IMR-90 (cell line): ENCODE data around the gene IL11. TPM values are rescaled to one million over a fixed set of nuclear protein-coding genes. Genes with fewer than 3 reads are reported as not detected.

Source experiments
- ATAC-seq: fragments of 200-7000 bp; cut with Tn5 transposase; 2 replicates; pipeline ENCODE4 v1.9.1; 2020; ENCODE audit warnings: low read depth, mild to moderate bottlenecking, moderate library complexity
- BruUV-seq: library from RNA; stranded (reverse); fragments of 400-500 nt; replicated peaks from 2 replicates; lab custom pipeline; 2021; lab: Mats Ljungman, UMichigan
- CTCF ChIA-PET: fragments of 300-600 bp; formaldehyde crosslinking; extraction: SDS; loops from one replicate; lab custom pipeline; 2021; ENCODE audit warnings: antibody characterized with exemption; lab: Yijun Ruan, JAX
- POLR2A ChIA-PET: fragments of 300-600 bp; sonication (Branson Sonifier 250); formaldehyde crosslinking; loops from one replicate; lab custom pipeline; 2022; ENCODE audit warnings: antibody characterized with exemption; ENCODE audit not compliant: unreplicated experiment; lab: Charles Lee
- DNase-seq: peaks from one replicate; pipeline ENCODE4 v3.0.0; 2013
- H2AFZ ChIP-seq: replicated peaks from 2 replicates; pipeline ENCODE3; 2013; ENCODE audit warnings: low read length, mild to moderate bottlenecking; ENCODE audit not compliant: poor library complexity
- H2AK5ac ChIP-seq: 2 replicates; pipeline ENCODE4 v1.6.1; 2013; ENCODE audit warnings: low read depth, low read length, inconsistent platforms
- H2AK9ac ChIP-seq: replicated peaks from 2 replicates; pipeline ENCODE3; 2013; ENCODE audit warnings: mild to moderate bottlenecking, low read depth, low read length, moderate library complexity; ENCODE audit not compliant: poor library complexity
- H2BK120ac ChIP-seq: 2 replicates; pipeline ENCODE4 v1.6.1; 2013; ENCODE audit warnings: low read depth, low read length, inconsistent platforms
- H2BK15ac ChIP-seq: 3 replicates; pipeline ENCODE4 v1.6.1; 2013; ENCODE audit warnings: low read depth, low read length, inconsistent platforms
- H2BK20ac ChIP-seq: 2 replicates; pipeline ENCODE4 v1.6.1; 2013; ENCODE audit warnings: low read depth, mild to moderate bottlenecking, inconsistent platforms, low read length, moderate library complexity
- H2BK5ac ChIP-seq: 2 replicates; pipeline ENCODE4 v1.6.1; 2013; ENCODE audit warnings: mild to moderate bottlenecking, low read depth, low read length, inconsistent platforms; ENCODE audit not compliant: poor library complexity, severe bottlenecking
- H3K14ac ChIP-seq: replicated peaks from 2 replicates; pipeline ENCODE4 v1.6.1; 2013; ENCODE audit warnings: low read depth, low read length, inconsistent platforms
- H3K18ac ChIP-seq: 2 replicates; pipeline ENCODE4 v1.6.1; 2013; ENCODE audit warnings: low read depth, low read length, control low read depth
- H3K23ac ChIP-seq: 2 replicates; pipeline ENCODE4 v1.6.1; 2013; ENCODE audit warnings: low read depth, low read length, inconsistent platforms
- H3K27ac ChIP-seq: 2 replicates; pipeline ENCODE4 v1.5.1; 2013; ENCODE audit warnings: mild to moderate bottlenecking, control low read depth, low read length; ENCODE audit not compliant: insufficient read depth
- H3K27me3 ChIP-seq: 2 replicates; pipeline ENCODE4 v1.6.1; 2013; ENCODE audit warnings: low read length; ENCODE audit not compliant: control insufficient read depth, insufficient read depth
- H3K36me3 ChIP-seq: 2 replicates; pipeline ENCODE4 v1.6.1; 2013; ENCODE audit warnings: low read length, mixed read lengths; ENCODE audit not compliant: control insufficient read depth, insufficient read depth
- H3K4ac ChIP-seq: 2 replicates; pipeline ENCODE4 v1.6.1; 2013; ENCODE audit warnings: low read depth, low read length, inconsistent platforms
- H3K4me1 ChIP-seq: 2 replicates; pipeline ENCODE4 v1.6.1; 2013; ENCODE audit warnings: low read length, mixed read lengths; ENCODE audit not compliant: control insufficient read depth, insufficient read depth
- H3K4me2 ChIP-seq: 2 replicates; pipeline ENCODE4 v1.6.1; 2013; ENCODE audit warnings: low read depth, mild to moderate bottlenecking, control low read depth, low read length, moderate library complexity
- H3K4me3 ChIP-seq: 2 replicates; pipeline ENCODE4 v1.5.1; 2013; ENCODE audit warnings: low read depth, mild to moderate bottlenecking, control low read depth, low read length, moderate library complexity; ENCODE audit not compliant: insufficient read depth
- H3K56ac ChIP-seq: 2 replicates; pipeline ENCODE4 v1.6.1; 2013; ENCODE audit warnings: low read length, inconsistent platforms; ENCODE audit not compliant: insufficient read depth; ENCODE audit errors: extremely low read depth
- H3K79me1 ChIP-seq, 2 experiments: 2 replicates each; pipeline ENCODE4 v1.6.1; 2013; ENCODE audit warnings: low read length in 2 of 2, inconsistent platforms in 1 of 2, low read depth in 1 of 2
- H3K9ac ChIP-seq: 2 replicates; pipeline ENCODE4 v1.6.1; 2013; ENCODE audit warnings: low read depth, low read length, control low read depth
- H3K9me1 ChIP-seq: 2 replicates; pipeline ENCODE4 v1.6.1; 2013; ENCODE audit warnings: low read length, inconsistent platforms; ENCODE audit not compliant: insufficient read depth
- H3K9me3 ChIP-seq: 2 replicates; pipeline ENCODE4 v1.6.1; 2013; ENCODE audit warnings: low read length; ENCODE audit not compliant: control insufficient read depth, insufficient read depth
- H4K20me1 ChIP-seq: 2 replicates; pipeline ENCODE4 v1.6.1; 2013; ENCODE audit warnings: low read length, inconsistent platforms; ENCODE audit not compliant: insufficient read depth
- H4K5ac ChIP-seq: 2 replicates; pipeline ENCODE4 v1.6.1; 2013; ENCODE audit warnings: mild to moderate bottlenecking, low read depth, low read length, control low read depth
- H4K8ac ChIP-seq, 2 experiments: 2 replicates each; pipeline ENCODE4 v1.6.1; 2013; ENCODE audit warnings: low read depth in 2 of 2, low read length in 2 of 2, control low read depth in 1 of 2, inconsistent platforms in 1 of 2
- H4K91ac ChIP-seq: 2 replicates; pipeline ENCODE4 v1.6.1; 2013; ENCODE audit warnings: low read depth, low read length, inconsistent platforms; ENCODE audit not compliant: insufficient read depth
- BHLHE40 ChIP-seq: fragments of 150-350 bp; IDR thresholded peaks from 2 replicates; pipeline ENCODE4 v1.6.1; 2016; ENCODE audit warnings: mild to moderate bottlenecking, low read depth, low read length
- CHD1 ChIP-seq: IDR thresholded peaks from 2 replicates; pipeline ENCODE4 v1.6.1; 2012; ENCODE audit warnings: low read depth, low read length, improper control_type of control experiment
- CTCF ChIP-seq: conservative IDR thresholded peaks from 2 replicates; pipeline ENCODE4 v1.5.1; 2012; ENCODE audit warnings: mild to moderate bottlenecking, low read depth, low read length, improper control_type of control experiment
- ELK1 ChIP-seq: fragments of 150-350 bp; IDR thresholded peaks from 2 replicates; pipeline ENCODE4 v1.6.1; 2016; ENCODE audit warnings: low read depth, mild to moderate bottlenecking, low read length, moderate library complexity, borderline replicate concordance
- FOS ChIP-seq: fragments of 150-350 bp; IDR thresholded peaks from 2 replicates; pipeline ENCODE4 v1.6.1; 2016; ENCODE audit warnings: low read depth, low read length
- MAFK ChIP-seq: IDR thresholded peaks from 2 replicates; pipeline ENCODE4 v1.6.1; 2012; ENCODE audit warnings: low read depth, low read length, improper control_type of control experiment
- MAZ ChIP-seq: IDR thresholded peaks from 2 replicates; pipeline ENCODE4 v1.6.1; 2012; ENCODE audit warnings: low read depth, mild to moderate bottlenecking, low read length, improper control_type of control experiment, moderate library complexity, borderline replicate concordance
- MXI1 ChIP-seq: IDR thresholded peaks from 2 replicates; pipeline ENCODE4 v1.6.1; 2012; ENCODE audit warnings: low read depth, mild to moderate bottlenecking, low read length, moderate library complexity, borderline replicate concordance
- NFE2L2 ChIP-seq: fragments of 150-350 bp; IDR thresholded peaks from 2 replicates; pipeline ENCODE4 v1.6.1; 2016; ENCODE audit warnings: low read depth, mild to moderate bottlenecking, low read length
- POLR2A ChIP-seq: IDR thresholded peaks from 2 replicates; pipeline ENCODE4 v1.6.1; 2012; ENCODE audit warnings: mild to moderate bottlenecking, low read depth, low read length
- RFX5 ChIP-seq: IDR thresholded peaks from 2 replicates; pipeline ENCODE4 v1.8.0; 2012; ENCODE audit warnings: low read depth, mild to moderate bottlenecking, low read length, moderate library complexity
- SMC3 ChIP-seq: fragments of 150-350 bp; IDR thresholded peaks from 2 replicates; pipeline ENCODE4 v1.6.1; 2016; ENCODE audit warnings: low read depth, mild to moderate bottlenecking, antibody characterized with exemption, low read length, moderate library complexity
- USF2 ChIP-seq: fragments of 150-350 bp; IDR thresholded peaks from 2 replicates; pipeline ENCODE4 v1.6.1; 2017; ENCODE audit warnings: mild to moderate bottlenecking, antibody characterized with exemption, low read length, low read depth
- WGBS, 2 experiments: methylation state at CpG; one replicate each; pipeline versions ENCODE4 v1.1.5 to v1.1.7; 2013; ENCODE audit warnings: missing lambda C conversion rate in 2 of 2; ENCODE audit not compliant: insufficient read length in 1 of 2; ENCODE audit errors: extremely low coverage in 2 of 2; 5-methylcytosine and 5-hydroxymethylcytosine counted together
- dilution Hi-C: fragments of 300-500 bp; cut with HindIII; formaldehyde crosslinking; loops from one replicate; pipeline ENCODE4 v1.14.3; 2018; ENCODE audit warnings: low sequenced_read_pairs; ENCODE audit not compliant: unreplicated experiment
- in situ Hi-C: fragments of 300-500 bp; cut with MboI; formaldehyde crosslinking; loops from 3 replicates; pipeline ENCODE4 v1.14.3; 2019; ENCODE audit warnings: low sequenced_read_pairs, inconsistent platforms, mixed read lengths
- intact Hi-C: fragments of 100-400 bp; cut with micrococcal nuclease; formaldehyde crosslinking; loops from 2 replicates; pipeline ENCODE4 v1.10.0; 2022
- polyA plus RNA-seq, 3 experiments: library from polyadenylated mRNA; depleted of rRNA; stranded (reverse); fragments of >200 nt; gene quantifications; 2 replicates each; pipeline ENCODE4 v1.2.3, GENCODE V29; 2012; ENCODE audit warnings: low replicate concordance in 1 of 3
- total RNA-seq: library from RNA; depleted of rRNA; stranded (reverse); fragments of >200 nt; gene quantifications from 2 replicates; pipeline ENCODE4 v1.2.3, GENCODE V29; 2012

The IL11 gene
- total and polyA plus RNA-seq, 2 of the 4 experiments (the other 2 are of a cell fraction): 14.3 to 33.6 TPM

GRCh38 chr19:55316646-55317045 is 53.6 kb downstream of the IL11 start:
- Histone ChIP-seq H4K8ac (no peak overlapping the region), H2AFZ (no peak overlapping the region), H2AK5ac (no peak overlapping the region), H3K9me1 (no peaks in the 10 kb centered on the region), H2BK5ac (no peak overlapping the region), H3K27me3 (peaks cover 6% of the 10 kb centered on the region; the same call in 1 of the 2 replicates), H2BK15ac (no peak overlapping the region), H2BK20ac (no peak overlapping the region), H4K91ac (no peak overlapping the region), H3K18ac (no peak overlapping the region), H3K36me3 (no peaks in the 10 kb centered on the region; the same call in 1 of the 2 replicates), H2BK120ac (no peak overlapping the region), H3K4me2 (no peak overlapping the region), H3K56ac (no peak overlapping the region), H3K4me3 (no peak overlapping the region), H4K5ac (no peak overlapping the region), H3K4ac (no peak overlapping the region), H2AK9ac (no peak overlapping the region), H3K9me3 (0 out of 2 replicates have a peak, but pooled peaks cover 1% of the 10 kb centered on the region), H3K4me1 (no peaks in the 10 kb centered on the region; the same call in 1 of the 2 replicates), H3K27ac (no peak overlapping the region), H4K20me1 (no peaks in the 10 kb centered on the region), H3K14ac (no peak overlapping the region), H3K23ac (no peak overlapping the region), H3K79me1 (no peaks in the 10 kb centered on the region), H3K9ac (no peak overlapping the region)
- in situ Hi-C loops (no loop called here), dilution Hi-C loops (no loop called here), intact Hi-C loops (no loop called here)
- POLR2A ChIA-PET: no interaction called here
- no peak for DNase-seq
- no peak for TF ChIP-seq MXI1
- no peak for TF ChIP-seq RFX5
- TF ChIP-seq POLR2A: no peak
- no peak for TF ChIP-seq ELK1
- no peak for TF ChIP-seq CTCF
- TF ChIP-seq BHLHE40: no peak
- no peak for TF ChIP-seq FOS
- no peak for TF ChIP-seq CHD1
- no peak for TF ChIP-seq NFE2L2
- TF ChIP-seq MAFK: no peak
- no peak for TF ChIP-seq SMC3
- no peak for TF ChIP-seq USF2
- TF ChIP-seq MAZ: no peak
- 100% methylated on average over 1 of the region's 8 CpGs; no CpG with 5 or more reads in 1 of the 2 experiments for WGBS, 2 experiments
- BruUV-seq: no TSS peak
- CTCF ChIA-PET: no interaction called here
- ATAC-seq: no peak
